A549 (cell line): ENCODE data around the gene GPR78.

Source experiments
- BHLHE40 ChIP-seq: IDR thresholded peaks from 2 replicates; pipeline ENCODE4 v1.6.1; 2012; ENCODE audit warnings: low read depth, low read length, inconsistent platforms
- CEBPB ChIP-seq, 2 experiments: fragments of >200 bp in 1 of 2; sonication (Bioruptor Twin) in 1 of 2; formaldehyde crosslinking in 1 of 2; IDR thresholded peaks; 2 replicates each; pipeline ENCODE4 v1.6.1; 2012 to 2016
- EP300 ChIP-seq, 2 experiments: fragments of >200 bp; sonication (Bioruptor Twin); formaldehyde crosslinking; IDR thresholded peaks; 2 replicates in 1 of 2; 3 replicates in 1 of 2; pipeline ENCODE4 v1.6.1; 2016 to 2017
- FOSL2 ChIP-seq, 2 experiments: fragments of 450-650 bp in 1 of 2; fragments of >200 bp in 1 of 2; sonication (Bioruptor Twin) in 1 of 2; formaldehyde crosslinking; IDR thresholded peaks; 2 replicates each; pipeline versions ENCODE4 v1.5.0 to v1.6.1; 2016 to 2020; ENCODE audit warnings: mild to moderate bottlenecking in 1 of 2, moderate library complexity in 1 of 2
- GATA3 ChIP-seq: IDR thresholded peaks from 2 replicates; pipeline ENCODE4 v1.6.1; 2012; ENCODE audit warnings: borderline replicate concordance
- MYC ChIP-seq: IDR thresholded peaks from 2 replicates; pipeline ENCODE4 v1.6.1; 2012; ENCODE audit warnings: mild to moderate bottlenecking, inconsistent platforms, low read length, improper control_type of control experiment, borderline replicate concordance
- NFE2L2 ChIP-seq: fragments of 150-350 bp; conservative IDR thresholded peaks from 2 replicates; pipeline ENCODE4 v1.6.1; 2014; ENCODE audit warnings: low read length
- NPAS2 ChIP-seq: fragments of 250-450 bp; sonication (Bioruptor Pico); IDR thresholded peaks from 2 replicates; pipeline ENCODE4 v1.8.0; 2022; ENCODE audit warnings: mild to moderate bottlenecking, moderate library complexity, borderline replicate concordance
- POLR2AphosphoS2 ChIP-seq: conservative IDR thresholded peaks from 2 replicates; pipeline ENCODE4 v1.6.1; 2012; ENCODE audit warnings: low read length, improper control_type of control experiment, inconsistent platforms
- RNF2 ChIP-seq: fragments of 200-600 bp; sonication (generic); IDR thresholded peaks from 2 replicates; pipeline ENCODE4 v1.6.1; 2016; ENCODE audit warnings: low read depth, mild to moderate bottlenecking, antibody characterized with exemption, moderate library complexity, borderline replicate concordance
- TF ChIP-seq, protein P1 (sequence below): fragments of >200 bp; sonication (Bioruptor Twin); formaldehyde crosslinking; IDR thresholded peaks from 3 replicates; pipeline ENCODE4 v1.5.1; 2016

DNA sequence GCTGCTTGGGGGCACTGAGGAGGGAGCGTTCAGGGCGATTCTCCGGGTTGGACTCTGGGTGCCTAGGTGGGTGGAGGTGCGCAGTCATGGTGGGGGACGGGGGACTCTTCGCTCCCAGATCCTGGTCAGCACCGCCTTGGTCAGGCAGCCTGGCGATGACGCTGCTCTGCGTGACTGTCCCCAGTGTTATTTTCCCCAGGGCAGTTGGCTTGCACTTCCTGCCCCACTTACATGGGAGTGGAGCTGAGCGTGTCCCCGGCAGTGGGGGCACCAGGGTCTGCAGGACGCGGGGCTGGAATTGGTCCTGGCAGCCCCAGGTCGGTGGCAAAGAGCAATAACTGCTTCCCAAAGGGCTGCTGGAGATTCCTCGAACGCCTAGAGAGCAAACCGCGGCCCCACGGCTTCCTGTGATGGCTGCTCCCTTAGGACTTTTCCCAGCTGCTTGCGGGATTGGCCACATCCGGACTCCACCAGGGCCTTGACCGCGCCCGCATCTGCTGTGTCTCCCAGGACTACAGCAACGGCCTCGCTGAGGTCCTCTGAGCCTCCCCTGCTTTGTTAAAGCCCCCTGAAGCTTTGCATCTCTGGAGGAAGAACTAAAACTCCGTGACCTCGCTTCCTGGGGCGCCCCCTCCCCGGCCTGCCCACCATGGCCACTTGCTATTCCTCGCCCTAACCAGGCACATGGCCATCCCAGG, 35.3 kb upstream of the GPR78 start:
- TF ChIP-seq RNF2 (no peak), CEBPB (IDR thresholded peaks at IDR 0.05) (no peak), POLR2AphosphoS2 (no peak), FOSL2 (IDR thresholded peaks at IDR 0.05) (no peak), FOSL2 (CRISPR knock-in tag; IDR thresholded peaks at IDR 0.05) (no peak), MYC (no peak), BHLHE40 (no peak), NFE2L2 (no peak), GATA3 (no peak), NPAS2 (CRISPR knock-in tag) (no peak), EP300 (IDR thresholded peaks at IDR 0.05) (no peak)
- TF ChIP-seq, protein P1, sequence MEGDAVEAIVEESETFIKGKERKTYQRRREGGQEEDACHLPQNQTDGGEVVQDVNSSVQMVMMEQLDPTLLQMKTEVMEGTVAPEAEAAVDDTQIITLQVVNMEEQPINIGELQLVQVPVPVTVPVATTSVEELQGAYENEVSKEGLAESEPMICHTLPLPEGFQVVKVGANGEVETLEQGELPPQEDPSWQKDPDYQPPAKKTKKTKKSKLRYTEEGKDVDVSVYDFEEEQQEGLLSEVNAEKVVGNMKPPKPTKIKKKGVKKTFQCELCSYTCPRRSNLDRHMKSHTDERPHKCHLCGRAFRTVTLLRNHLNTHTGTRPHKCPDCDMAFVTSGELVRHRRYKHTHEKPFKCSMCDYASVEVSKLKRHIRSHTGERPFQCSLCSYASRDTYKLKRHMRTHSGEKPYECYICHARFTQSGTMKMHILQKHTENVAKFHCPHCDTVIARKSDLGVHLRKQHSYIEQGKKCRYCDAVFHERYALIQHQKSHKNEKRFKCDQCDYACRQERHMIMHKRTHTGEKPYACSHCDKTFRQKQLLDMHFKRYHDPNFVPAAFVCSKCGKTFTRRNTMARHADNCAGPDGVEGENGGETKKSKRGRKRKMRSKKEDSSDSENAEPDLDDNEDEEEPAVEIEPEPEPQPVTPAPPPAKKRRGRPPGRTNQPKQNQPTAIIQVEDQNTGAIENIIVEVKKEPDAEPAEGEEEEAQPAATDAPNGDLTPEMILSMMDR: no peak
